HG03159 (cell line): ENCODE measurements around the gene RXRG.
A peak's percentile ranks its signal among the peaks of the same experiment; 100 is the strongest.

Source experiments
- ATAC-seq: cut with Tn5 transposase; IDR thresholded peaks from one replicate; pipeline ENCODE4 v1.9.1; 2021; ENCODE audit warnings: mild to moderate bottlenecking, moderate library complexity; ENCODE audit not compliant: unreplicated experiment

Gene RXRG

GRCh38 chr1:165451691-165452090 is 6.8 kb upstream of the RXRG start:
- ATAC-seq: no peak

- ATAC-seq: no peak
These were observed 4.2 kb upstream of the RXRG start for GRCh38 chr1:165449131-165449530.

DNA sequence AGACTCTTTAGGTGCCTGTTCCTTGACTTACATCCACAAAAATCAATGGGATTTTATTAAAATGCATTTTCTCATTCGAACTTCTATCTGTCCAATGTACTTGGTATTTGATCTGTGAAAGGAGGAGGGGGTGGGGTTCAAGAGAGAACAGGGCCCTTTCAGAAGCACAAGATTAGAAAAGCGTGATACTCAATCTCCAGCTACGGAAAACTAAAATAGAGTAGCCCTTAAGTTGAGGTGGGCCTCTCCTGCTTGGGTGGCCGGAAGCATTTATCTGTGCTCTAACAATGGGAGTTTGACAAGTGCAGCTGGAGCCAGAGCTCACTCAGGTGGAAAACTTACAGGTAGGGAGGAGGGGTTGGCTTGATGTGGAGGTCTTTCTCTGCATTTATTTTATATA is 462 bp upstream of the RXRG start:
- ATAC-seq: no peak

- ATAC-seq: no peak
These were observed 1.2 kb downstream of the RXRG start for GRCh38 chr1:165443539-165444311.

GRCh38 chr1:165442653-165443052 is 2.3 kb downstream of the RXRG start:
- ATAC-seq: no peak

DNA sequence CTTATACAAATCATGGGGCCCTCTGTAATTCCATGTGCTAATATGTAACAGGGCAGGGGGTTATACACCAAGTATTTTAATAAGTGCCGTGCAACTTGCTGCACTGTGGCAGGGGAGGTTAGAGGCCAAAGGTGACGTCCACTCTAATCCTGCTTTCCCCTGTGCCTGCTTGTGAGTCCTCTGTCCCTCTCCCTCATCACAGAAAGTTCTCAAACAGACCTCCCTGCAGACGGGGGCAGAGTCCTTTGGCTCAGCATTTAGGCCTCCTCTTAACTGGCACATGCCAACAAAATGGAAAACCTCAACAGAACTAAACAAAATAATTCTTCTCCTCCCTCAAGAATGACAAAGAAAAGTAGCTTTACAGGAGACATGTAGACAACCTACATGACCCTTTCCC is 2.9 kb downstream of the RXRG start:
- no peak for ATAC-seq

GRCh38 chr1:165441166-165441880 is 3.6 kb downstream of the RXRG start:
- no peak for ATAC-seq

DNA sequence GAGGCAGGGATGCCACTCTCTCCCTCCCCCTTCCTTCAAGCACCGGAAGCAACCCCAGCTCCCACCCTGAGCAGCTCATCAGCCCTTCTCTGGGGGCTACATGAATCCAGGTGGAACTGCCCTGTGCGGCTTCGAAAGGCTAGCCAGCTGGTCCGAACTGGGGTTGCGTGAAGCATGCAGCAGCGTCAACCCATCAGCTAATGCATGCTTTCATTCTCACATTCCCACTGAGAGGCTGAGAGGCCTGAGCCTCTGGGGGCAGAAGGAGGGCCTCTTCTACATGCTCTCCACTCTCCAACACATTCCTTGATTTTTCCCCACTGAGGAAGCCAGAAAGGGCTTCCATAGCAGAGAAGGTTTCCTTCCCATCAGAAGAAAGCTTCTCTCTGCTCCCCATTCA is 5.6 kb downstream of the RXRG start:
- no peak for ATAC-seq

DNA sequence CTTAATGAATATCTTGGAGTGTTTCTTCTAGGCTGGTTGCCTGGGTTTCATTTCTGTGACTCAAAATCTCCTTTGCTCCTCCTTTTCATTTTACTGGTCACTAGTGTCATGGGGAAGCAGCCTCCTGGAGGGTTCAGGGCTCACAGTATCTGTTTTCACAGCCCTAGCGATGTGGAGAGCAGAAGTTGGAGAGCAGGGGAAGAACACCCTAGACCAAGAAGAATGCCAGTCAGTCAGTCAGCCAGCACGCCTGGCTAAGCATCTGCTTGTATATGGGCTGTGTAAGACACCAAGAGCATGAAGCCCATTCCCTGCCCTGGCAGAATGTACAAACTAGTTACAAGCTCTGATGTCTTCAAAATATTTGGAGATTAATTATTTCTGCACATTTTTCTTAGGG is 7.9 kb downstream of the RXRG start:
- no peak for ATAC-seq

- ATAC-seq: no peak
These were observed 9.1 kb downstream of the RXRG start for GRCh38 chr1:165435801-165436200.

DNA sequence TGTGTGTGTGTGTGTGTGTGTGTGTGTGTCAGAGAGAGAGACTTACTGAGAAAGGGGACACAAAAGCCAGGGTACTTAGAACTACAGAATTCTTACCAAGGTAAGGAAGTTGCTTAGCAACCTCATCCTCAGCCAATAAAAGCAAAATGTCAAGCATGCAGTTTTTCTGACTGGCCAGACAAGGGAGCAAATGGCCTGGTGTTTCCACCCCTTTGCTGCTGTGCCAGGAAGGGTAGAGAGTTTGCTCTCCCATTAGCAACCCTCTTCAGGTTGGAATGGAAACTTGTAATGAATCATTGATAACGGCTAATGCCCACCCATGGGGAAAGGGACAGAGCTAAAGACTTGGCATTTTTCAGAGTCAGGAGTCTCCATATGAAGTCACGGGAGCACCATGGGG is 10.6 kb downstream of the RXRG start:
- ATAC-seq: no peak

DNA sequence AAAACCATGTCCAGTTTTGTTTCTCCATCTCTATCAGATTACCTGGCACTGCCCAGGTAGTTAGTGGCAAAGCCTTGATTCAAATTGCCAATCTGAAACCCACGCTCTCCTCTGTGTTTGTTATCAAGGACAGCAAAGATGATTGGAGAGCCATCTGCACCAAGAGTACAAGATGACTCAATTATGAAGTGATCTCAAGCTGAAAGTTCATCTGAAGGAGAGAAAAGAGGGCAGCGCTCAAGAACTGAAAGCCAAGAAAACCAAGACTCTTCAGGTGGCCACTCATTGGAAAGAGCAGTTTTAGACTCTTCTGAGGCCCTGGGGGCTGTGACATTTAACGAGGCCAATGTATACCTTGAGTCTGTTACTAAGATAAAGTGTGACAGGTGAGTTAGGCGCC is 13.8 kb downstream of the RXRG start:
- ATAC-seq: peak; percentile 63

GRCh38 chr1:165426745-165427144 is 18.2 kb downstream of the RXRG start:
- ATAC-seq: no peak

- no peak for ATAC-seq
These were observed 19.3 kb downstream of the RXRG start for GRCh38 chr1:165425621-165426020.

- ATAC-seq: peak; percentile 62
These were observed 20.3 kb downstream of the RXRG start for GRCh38 chr1:165424454-165425216.

DNA sequence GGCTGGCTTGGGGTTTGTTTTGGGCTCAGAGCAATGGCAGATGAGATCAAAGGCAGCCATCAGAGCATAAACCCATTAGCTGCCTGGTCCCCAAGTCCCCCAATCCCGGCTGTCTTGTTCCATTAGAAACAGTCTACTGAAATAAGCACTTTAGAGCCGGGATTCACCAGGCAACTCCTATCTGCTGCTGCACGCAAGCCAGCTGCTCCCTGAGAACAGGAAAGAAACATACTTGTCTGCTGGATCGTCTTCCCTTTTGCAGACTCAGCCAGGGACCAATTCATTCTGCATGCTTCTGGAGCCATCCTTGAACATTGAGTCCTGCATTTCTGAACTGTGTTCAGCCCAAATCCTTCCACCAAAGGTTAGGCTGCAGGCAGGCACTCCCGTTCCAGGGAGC is 21.8 kb downstream of the RXRG start:
- no peak for ATAC-seq

DNA sequence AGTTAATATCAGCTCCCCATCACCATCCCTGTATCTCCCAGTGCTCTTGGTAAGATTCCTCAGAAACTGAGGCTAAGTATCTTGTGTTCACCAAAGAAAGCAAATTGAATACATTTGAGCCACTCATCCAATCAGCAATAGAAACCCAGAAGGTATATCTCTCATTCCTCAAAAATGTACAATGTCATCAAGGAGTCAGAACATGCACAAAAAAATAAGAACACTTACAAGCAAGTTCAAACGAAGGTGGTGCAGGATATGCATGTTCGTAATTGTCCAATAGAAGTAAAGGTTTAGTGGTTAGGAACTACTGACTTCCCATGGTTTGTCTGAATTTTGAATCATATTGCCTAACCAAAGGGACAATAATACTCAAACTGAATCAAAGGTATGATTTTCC is 24.3 kb downstream of the RXRG start:
- ATAC-seq: no peak

GRCh38 chr1:165419839-165420238 is 25.1 kb downstream of the RXRG start:
- no peak for ATAC-seq

GRCh38 chr1:165418195-165418594 is 26.7 kb downstream of the RXRG start:
- no peak for ATAC-seq

GRCh38 chr1:165416876-165417275 is 28.1 kb downstream of the RXRG start:
- ATAC-seq: no peak

DNA sequence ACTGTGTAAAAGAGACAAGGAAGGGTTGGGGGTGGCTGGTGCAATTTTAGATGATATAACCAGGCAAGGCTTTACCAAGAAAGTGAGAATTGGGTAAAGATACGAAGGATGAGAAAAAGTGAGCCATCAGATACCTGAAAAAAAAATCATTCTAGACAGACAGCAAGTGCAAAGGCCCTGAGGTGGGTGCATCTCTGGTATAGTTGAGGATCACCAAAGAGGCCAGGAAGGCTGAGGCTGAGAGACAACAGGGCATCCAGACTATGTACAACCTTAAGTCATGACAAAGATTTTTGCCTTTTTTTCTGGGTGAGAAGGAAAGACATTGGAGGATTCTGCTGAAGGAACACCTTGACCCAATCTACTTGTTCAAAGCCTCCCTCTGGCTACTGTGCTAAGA is 29.9 kb downstream of the RXRG start:
- ATAC-seq: no peak

DNA sequence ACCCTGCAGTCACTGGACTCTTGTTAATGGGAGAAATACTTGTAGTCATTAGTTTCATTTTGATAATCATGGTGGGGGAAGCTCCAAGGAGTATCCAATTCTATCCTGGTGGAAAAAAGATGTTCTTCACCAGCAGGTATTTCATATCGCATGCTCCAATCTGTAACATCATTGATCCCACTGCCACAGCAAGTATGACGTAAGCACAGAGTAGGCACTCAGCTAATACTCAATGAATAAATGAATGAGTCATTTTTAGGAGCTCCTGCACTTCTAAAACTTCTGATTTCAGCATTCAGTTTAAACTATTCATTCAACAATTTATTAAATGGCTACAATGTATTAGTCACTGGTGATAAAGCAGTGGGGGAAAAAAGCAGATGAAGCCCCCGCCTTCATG is 30.3 kb downstream of the RXRG start:
- ATAC-seq: no peak
